Measurements from ENCODE around the gene CTDNEP1. TPM values are rescaled to one million over a fixed set of nuclear protein-coding genes. Genes with fewer than 3 reads are reported as not detected.

CTDNEP1 gene
- total RNA-seq, 6 experiments from 2014 or later, result 25.9 to 34.6 (median 31.9) TPM

DNA sequence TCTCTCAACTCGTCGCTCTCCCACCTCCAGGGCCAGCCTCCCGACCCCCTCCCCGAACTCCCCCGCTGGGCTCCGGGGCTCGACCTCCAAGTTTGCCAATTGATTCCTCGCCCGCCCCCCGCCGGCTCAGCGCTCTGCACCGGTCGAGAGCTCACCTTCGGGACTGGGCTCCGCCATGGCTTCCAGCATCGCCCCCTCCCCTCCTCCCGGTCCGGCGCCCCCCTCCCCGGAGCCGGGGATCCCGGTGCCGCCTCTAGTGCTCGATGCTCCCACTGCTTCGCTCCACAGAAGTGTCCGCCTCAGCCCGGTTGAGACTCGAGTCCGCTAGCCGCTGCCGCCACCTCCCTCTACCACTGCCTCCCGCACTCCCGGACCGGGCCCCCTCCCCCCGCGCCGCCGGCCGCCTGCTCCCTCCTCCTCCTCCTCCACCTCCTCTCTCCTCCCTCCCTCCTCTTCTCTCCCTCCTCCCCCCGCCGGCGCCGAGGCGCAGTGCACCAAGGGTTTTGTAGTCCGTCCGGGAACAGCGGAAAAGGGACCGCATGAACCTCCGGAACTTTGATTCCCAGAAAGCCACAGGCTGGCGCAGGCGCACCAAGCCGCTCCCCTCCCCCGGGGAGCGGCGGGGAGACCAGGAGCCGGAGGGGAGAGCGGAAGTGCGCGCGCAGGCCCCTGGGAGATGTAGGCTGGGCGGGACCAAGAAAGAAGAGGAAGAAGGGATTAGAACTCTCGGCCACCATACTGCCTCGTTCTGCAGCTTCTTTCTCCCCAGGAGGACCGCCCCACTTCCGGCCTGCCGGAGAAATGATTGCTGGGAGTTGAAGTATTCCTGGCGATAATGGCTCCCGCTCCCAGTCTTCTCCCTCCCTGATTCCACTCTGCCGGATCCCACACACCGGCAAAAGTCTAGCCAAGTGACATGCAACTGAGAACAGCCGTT, 12.2 kb downstream of the CTDNEP1 start, which contains the start of gene PHF23:
Gene PHF23 (minus strand): TSS at position 367 of the 937 bp plus-strand sequence. CDS start 178 bp downstream, at position 189.
- WGBS (ENCODE audit: insufficient coverage, low coverage, low lambda C conversion rate, missing lambda C conversion rate), result 1% methylated on average over 40 of the region's 72 CpGs
- TF ChIP-seq POLR2A (IDR thresholded peaks at IDR 0.05), result peak; percentile 53
- TF ChIP-seq, protein P1, sequence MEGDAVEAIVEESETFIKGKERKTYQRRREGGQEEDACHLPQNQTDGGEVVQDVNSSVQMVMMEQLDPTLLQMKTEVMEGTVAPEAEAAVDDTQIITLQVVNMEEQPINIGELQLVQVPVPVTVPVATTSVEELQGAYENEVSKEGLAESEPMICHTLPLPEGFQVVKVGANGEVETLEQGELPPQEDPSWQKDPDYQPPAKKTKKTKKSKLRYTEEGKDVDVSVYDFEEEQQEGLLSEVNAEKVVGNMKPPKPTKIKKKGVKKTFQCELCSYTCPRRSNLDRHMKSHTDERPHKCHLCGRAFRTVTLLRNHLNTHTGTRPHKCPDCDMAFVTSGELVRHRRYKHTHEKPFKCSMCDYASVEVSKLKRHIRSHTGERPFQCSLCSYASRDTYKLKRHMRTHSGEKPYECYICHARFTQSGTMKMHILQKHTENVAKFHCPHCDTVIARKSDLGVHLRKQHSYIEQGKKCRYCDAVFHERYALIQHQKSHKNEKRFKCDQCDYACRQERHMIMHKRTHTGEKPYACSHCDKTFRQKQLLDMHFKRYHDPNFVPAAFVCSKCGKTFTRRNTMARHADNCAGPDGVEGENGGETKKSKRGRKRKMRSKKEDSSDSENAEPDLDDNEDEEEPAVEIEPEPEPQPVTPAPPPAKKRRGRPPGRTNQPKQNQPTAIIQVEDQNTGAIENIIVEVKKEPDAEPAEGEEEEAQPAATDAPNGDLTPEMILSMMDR (IDR thresholded peaks at IDR 0.05), result peak in 1 of 4 donors; percentile 38
- Histone ChIP-seq H3K27ac (peak within 1 kb of the TSS; percentile 75 to 99 (median 93)), H3K4me1 (peaks cover 0 to 32% (median 11%) of the 10 kb centered on the region in 4 donors), H3K36me3 (peaks cover 4 to 18% (median 10%) of the 10 kb centered on the region in 4 donors), H3K9me3 (no peaks in the 10 kb centered on the region), H3K4me3 (peak within 1 kb of the TSS; percentile 94 to 96 (median 94)), H3K27me3 (no peaks in the 10 kb centered on the region)
- intact Hi-C loops (cut with DNase I), result no loop called here
- ATAC-seq (peak; percentile 66 to 84 (median 74)), DNase-seq (peak; percentile 99 to 100 (median 100))

GRCh38 chr17:7238420-7239090, 13.0 kb downstream of the CTDNEP1 start:
- H3K27me3 ChIP-seq, result no peaks in the 10 kb centered on the region
- H3K9me3 ChIP-seq, result no peaks in the 10 kb centered on the region
- WGBS (ENCODE audit: insufficient coverage, low coverage, low lambda C conversion rate, missing lambda C conversion rate), result under 1% methylated on average over 38 of the region's 39 CpGs
- no peak for TF ChIP-seq POLR2A (IDR thresholded peaks at IDR 0.05)
- intact Hi-C loops (cut with DNase I), result no loop called here
- peak overlapping the region; percentile 94 to 96 (median 94) for H3K4me3 ChIP-seq
- no peak for ATAC-seq
- peak overlapping the region; percentile 75 to 93 (median 82) for H3K27ac ChIP-seq
- H3K4me1 ChIP-seq, result peaks cover 0 to 31% (median 11%) of the 10 kb centered on the region in 4 donors
- peak in 1 of 3 donors; percentile 47 for DNase-seq
- H3K36me3 ChIP-seq, result peaks cover 3 to 16% (median 8%) of the 10 kb centered on the region in 4 donors

GRCh38 chr17:7237761-7238419, 13.6 kb downstream of the CTDNEP1 start:
- 0% methylated on average over 19 of the region's 73 CpGs for WGBS (ENCODE audit: insufficient coverage, low coverage, low lambda C conversion rate, missing lambda C conversion rate)
- H3K4me3 ChIP-seq, result peak overlapping the region; percentile 94 to 96 (median 94)
- H3K27ac ChIP-seq, result peak overlapping the region; percentile 44 to 82 (median 75)
- DNase-seq (peak; percentile 89 to 92 (median 89)), ATAC-seq (peak; percentile 10 to 17 (median 14))
- TF ChIP-seq, protein P1 (IDR thresholded peaks at IDR 0.05), result no peak
- TF ChIP-seq POLR2A (IDR thresholded peaks at IDR 0.05), result no peak
- H3K36me3 ChIP-seq, result peaks cover 3 to 16% (median 8%) of the 10 kb centered on the region in 4 donors
- H3K9me3 ChIP-seq, result no peaks in the 10 kb centered on the region
- intact Hi-C loops (cut with DNase I), result no loop called here
- no peaks in the 10 kb centered on the region for H3K27me3 ChIP-seq
- peaks cover 0 to 34% (median 11%) of the 10 kb centered on the region in 4 donors for H3K4me1 ChIP-seq

- ATAC-seq (no peak), DNase-seq (no peak)
- Histone ChIP-seq H3K27ac (peak overlapping the region; percentile 44 to 82 (median 75)), H3K4me3 (peak overlapping the region; percentile 94 to 96 (median 94)), H3K9me3 (no peaks in the 10 kb centered on the region), H3K36me3 (peaks cover 3 to 16% (median 8%) of the 10 kb centered on the region in 4 donors), H3K4me1 (peaks cover 0 to 38% (median 11%) of the 10 kb centered on the region in 4 donors), H3K27me3 (no peaks in the 10 kb centered on the region)
- intact Hi-C loops (cut with DNase I), result no loop called here
- WGBS (ENCODE audit: insufficient coverage, low coverage, low lambda C conversion rate, missing lambda C conversion rate), result 31% methylated on average over 4 of the region's 6 CpGs
- TF ChIP-seq, protein P1 (IDR thresholded peaks at IDR 0.05), result no peak
- TF ChIP-seq POLR2A (IDR thresholded peaks at IDR 0.05), result no peak
Observed at GRCh38 chr17:7237266-7237760, 14.2 kb downstream of the CTDNEP1 start.

Data from right lobe of liver (tissue), 6 donors.